ENCODE results near the gene OPCML.

The OPCML gene

DNA sequence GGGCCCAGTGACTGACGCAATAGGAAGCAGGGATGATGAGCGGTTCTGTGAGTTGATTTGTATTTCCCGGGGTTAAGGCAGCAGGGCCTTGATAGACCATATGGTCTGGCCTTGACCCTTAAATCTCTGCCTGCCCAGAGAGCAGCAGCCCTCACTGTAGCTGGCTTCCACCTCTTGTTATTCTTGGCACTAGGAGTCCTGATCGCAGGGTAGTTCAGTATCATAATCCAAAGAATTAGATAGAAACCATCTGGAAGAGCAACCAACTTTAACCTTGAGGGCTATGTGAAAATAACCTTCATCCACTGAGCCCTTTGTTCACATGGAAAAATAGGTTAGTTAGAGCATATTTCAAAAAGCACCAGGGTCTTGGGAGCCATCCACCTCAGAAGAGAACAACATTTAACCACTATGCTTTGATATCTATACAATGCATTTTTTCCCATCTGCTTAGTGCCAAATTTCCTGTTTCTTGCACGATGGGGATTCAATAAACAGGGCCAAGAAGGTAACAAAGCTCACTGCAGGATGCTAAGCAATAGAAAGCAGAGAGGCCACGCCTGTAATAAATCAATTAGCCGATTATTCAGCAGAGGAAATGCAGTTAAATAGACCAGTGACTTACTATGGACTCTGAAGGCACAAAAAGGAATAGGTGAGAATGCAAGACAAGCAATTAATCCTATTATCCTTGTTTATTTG lies 761.3 kb downstream of the OPCML start:
- DNase-seq (ENCODE audit: low spot score): no peak
- no peak overlapping the region for H3K27ac ChIP-seq (replicated peaks; ENCODE audit: low read length)

DNA sequence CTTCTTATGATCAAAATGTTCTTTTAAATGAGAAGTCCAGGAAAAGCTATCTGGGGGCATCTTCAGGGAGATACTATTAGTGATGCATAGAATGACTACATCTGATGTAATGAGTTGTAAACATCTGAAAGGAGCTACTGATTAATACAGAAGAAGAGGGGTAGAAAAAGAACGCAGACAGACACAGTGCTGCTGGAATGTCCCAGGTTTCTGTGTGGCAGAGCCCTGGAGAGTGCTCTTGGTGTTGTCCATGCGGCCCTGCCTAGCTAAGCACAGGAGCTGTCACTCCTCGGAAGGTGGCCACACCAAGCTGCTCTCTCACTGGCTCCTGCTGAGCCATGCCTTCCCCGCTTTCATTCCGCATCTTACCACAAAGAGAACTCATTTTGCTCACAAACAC lies 768.8 kb downstream of the OPCML start:
- Histone ChIP-seq H3K27me3 (ENCODE audit: control insufficient read depth in 3 of 3, insufficient read depth in 3 of 3, low read depth in 1 of 3, low read length in 3 of 3) (no peaks in the 10 kb centered on the region), H2AK5ac (ENCODE audit: low read depth, low read length) (no peak overlapping the region), H4K8ac (ENCODE audit: low read depth, low read length) (no peak overlapping the region), H3K79me1 (ENCODE audit: low read depth, low read length) (no peaks in the 10 kb centered on the region), H2BK120ac (ENCODE audit: low read depth, low read length) (no peak overlapping the region), H3K4ac (ENCODE audit: low read length) (no peak overlapping the region), H3K9me3 (replicated peaks in 1 of 2; ENCODE audit: control insufficient read depth in 2 of 2, insufficient read depth in 1 of 2, low read depth in 1 of 2, low read length in 2 of 2) (no peaks in the 10 kb centered on the region), H3K4me1 (ENCODE audit: control insufficient read depth in 2 of 2, insufficient read depth in 1 of 2, low read depth in 1 of 2, low read length in 2 of 2) (no peaks in the 10 kb centered on the region), H3K18ac (ENCODE audit: low read length) (no peak overlapping the region), H2BK5ac (ENCODE audit: low read length) (no peak overlapping the region), H3K14ac (ENCODE audit: low read length) (no peak overlapping the region), H2BK12ac (ENCODE audit: low read length) (no peak overlapping the region), H3K36me3 (replicated peaks in 1 of 2; ENCODE audit: control insufficient read depth in 2 of 2, insufficient read depth in 2 of 2, low read length in 2 of 2) (no peaks in the 10 kb centered on the region), H4K91ac (ENCODE audit: low read depth, low read length, poor library complexity) (no peak overlapping the region), H3K9ac (ENCODE audit: low read depth, low read length, poor library complexity) (no peak overlapping the region), H3K27ac (replicated peaks; ENCODE audit: low read length) (no peak overlapping the region), H3K23ac (ENCODE audit: low read depth, low read length, poor library complexity) (no peak overlapping the region), H3K4me2 (ENCODE audit: insufficient read depth, low read length, poor library complexity, severe bottlenecking) (no peak overlapping the region), H2BK15ac (ENCODE audit: low read length) (no peak overlapping the region), H2AFZ (ENCODE audit: low read length) (no peak overlapping the region), H3K4me3 (ENCODE audit: low read length in 2 of 2) (no peak overlapping the region)
- no CpG with 5 or more reads among the region's 5 CpGs for WGBS, 2 donors (ENCODE audit: extremely low coverage in 2 of 2, insufficient read length in 2 of 2, insufficient replicate concordance in 1 of 2)
- no peak for DNase-seq (ENCODE audit: low spot score)

More for the DNA sequence above, 761.3 kb downstream of the OPCML start:
- Histone ChIP-seq H3K4me1 (ENCODE audit: control insufficient read depth in 2 of 2, insufficient read depth in 1 of 2, low read depth in 1 of 2, low read length in 2 of 2) (peaks cover 2 to 14% of the 10 kb centered on the region in 2 donors), H2AK5ac (ENCODE audit: low read depth, low read length) (no peak overlapping the region), H2BK5ac (ENCODE audit: low read length) (no peak overlapping the region), H4K8ac (ENCODE audit: low read depth, low read length) (no peak overlapping the region), H3K9ac (ENCODE audit: low read depth, low read length, poor library complexity) (no peak overlapping the region), H2AFZ (ENCODE audit: low read length) (no peak overlapping the region), H3K18ac (ENCODE audit: low read length) (no peak overlapping the region), H3K23ac (ENCODE audit: low read depth, low read length, poor library complexity) (no peak overlapping the region), H3K4me3 (ENCODE audit: low read length in 2 of 2) (no peak overlapping the region), H3K9me3 (replicated peaks in 1 of 2; ENCODE audit: control insufficient read depth in 2 of 2, insufficient read depth in 1 of 2, low read depth in 1 of 2, low read length in 2 of 2) (no peaks in the 10 kb centered on the region), H3K4me2 (ENCODE audit: insufficient read depth, low read length, poor library complexity, severe bottlenecking) (no peak overlapping the region), H3K27me3 (ENCODE audit: control insufficient read depth in 3 of 3, insufficient read depth in 3 of 3, low read depth in 1 of 3, low read length in 3 of 3) (no peaks in the 10 kb centered on the region), H3K79me1 (ENCODE audit: low read depth, low read length) (no peaks in the 10 kb centered on the region), H2BK12ac (ENCODE audit: low read length) (no peak overlapping the region), H2BK15ac (ENCODE audit: low read length) (no peak overlapping the region), H3K4ac (ENCODE audit: low read length) (no peak overlapping the region), H4K91ac (ENCODE audit: low read depth, low read length, poor library complexity) (no peak overlapping the region), H3K14ac (ENCODE audit: low read length) (no peak overlapping the region), H3K36me3 (replicated peaks in 1 of 2; ENCODE audit: control insufficient read depth in 2 of 2, insufficient read depth in 2 of 2, low read length in 2 of 2) (no peaks in the 10 kb centered on the region), H2BK120ac (ENCODE audit: low read depth, low read length) (no peak overlapping the region)
- no CpG with 5 or more reads among the region's 7 CpGs for WGBS, 2 donors (ENCODE audit: extremely low coverage in 2 of 2, insufficient read length in 2 of 2, insufficient replicate concordance in 1 of 2)

DNA sequence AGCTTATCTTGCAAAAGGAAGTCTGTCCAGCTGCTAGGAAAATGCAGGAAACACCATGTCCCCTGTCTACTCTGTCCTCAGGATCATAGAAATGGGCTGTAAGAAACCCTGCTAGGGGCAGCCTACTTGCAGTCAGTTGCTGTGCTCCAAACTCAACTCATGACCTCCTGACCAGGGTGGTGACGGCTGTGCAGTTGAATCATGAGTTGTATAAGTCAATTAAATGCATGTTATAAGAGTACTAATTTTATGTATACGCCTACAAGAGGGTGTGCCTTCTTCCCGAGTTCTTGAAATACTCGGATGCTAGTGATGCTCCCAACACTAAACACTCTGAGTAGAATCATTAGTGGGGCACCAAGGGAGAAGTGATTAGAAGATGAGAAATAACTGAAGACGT lies 776.4 kb downstream of the OPCML start:
- Histone ChIP-seq H3K36me3 (replicated peaks in 1 of 2; ENCODE audit: control insufficient read depth in 2 of 2, insufficient read depth in 2 of 2, low read length in 2 of 2) (no peaks in the 10 kb centered on the region), H3K4me2 (ENCODE audit: insufficient read depth, low read length, poor library complexity, severe bottlenecking) (no peak overlapping the region), H3K4me3 (ENCODE audit: low read length in 2 of 2) (no peak overlapping the region), H2BK5ac (ENCODE audit: low read length) (no peak overlapping the region), H2BK12ac (ENCODE audit: low read length) (no peak overlapping the region), H2AFZ (ENCODE audit: low read length) (no peak overlapping the region), H3K14ac (ENCODE audit: low read length) (no peak overlapping the region), H3K27ac (replicated peaks; ENCODE audit: low read length) (no peak overlapping the region), H3K4me1 (ENCODE audit: control insufficient read depth in 2 of 2, insufficient read depth in 1 of 2, low read depth in 1 of 2, low read length in 2 of 2) (peaks cover 2 to 12% of the 10 kb centered on the region in 2 donors), H3K18ac (ENCODE audit: low read length) (no peak overlapping the region), H3K79me1 (ENCODE audit: low read depth, low read length) (no peaks in the 10 kb centered on the region), H4K8ac (ENCODE audit: low read depth, low read length) (no peak overlapping the region), H3K23ac (ENCODE audit: low read depth, low read length, poor library complexity) (no peak overlapping the region), H3K27me3 (ENCODE audit: control insufficient read depth in 3 of 3, insufficient read depth in 3 of 3, low read depth in 1 of 3, low read length in 3 of 3) (no peaks in the 10 kb centered on the region), H2BK120ac (ENCODE audit: low read depth, low read length) (no peak overlapping the region), H2BK15ac (ENCODE audit: low read length) (no peak overlapping the region), H2AK5ac (ENCODE audit: low read depth, low read length) (no peak overlapping the region), H3K4ac (ENCODE audit: low read length) (no peak overlapping the region), H3K9me3 (replicated peaks in 1 of 2; ENCODE audit: control insufficient read depth in 2 of 2, insufficient read depth in 1 of 2, low read depth in 1 of 2, low read length in 2 of 2) (peaks cover 0 to 4% of the 10 kb centered on the region in 2 donors), H3K9ac (ENCODE audit: low read depth, low read length, poor library complexity) (no peak overlapping the region), H4K91ac (ENCODE audit: low read depth, low read length, poor library complexity) (no peak overlapping the region)
- no CpG with 5 or more reads among the region's 5 CpGs for WGBS, 2 donors (ENCODE audit: extremely low coverage in 2 of 2, insufficient read length in 2 of 2, insufficient replicate concordance in 1 of 2)
- DNase-seq (ENCODE audit: low spot score): no peak

DNA sequence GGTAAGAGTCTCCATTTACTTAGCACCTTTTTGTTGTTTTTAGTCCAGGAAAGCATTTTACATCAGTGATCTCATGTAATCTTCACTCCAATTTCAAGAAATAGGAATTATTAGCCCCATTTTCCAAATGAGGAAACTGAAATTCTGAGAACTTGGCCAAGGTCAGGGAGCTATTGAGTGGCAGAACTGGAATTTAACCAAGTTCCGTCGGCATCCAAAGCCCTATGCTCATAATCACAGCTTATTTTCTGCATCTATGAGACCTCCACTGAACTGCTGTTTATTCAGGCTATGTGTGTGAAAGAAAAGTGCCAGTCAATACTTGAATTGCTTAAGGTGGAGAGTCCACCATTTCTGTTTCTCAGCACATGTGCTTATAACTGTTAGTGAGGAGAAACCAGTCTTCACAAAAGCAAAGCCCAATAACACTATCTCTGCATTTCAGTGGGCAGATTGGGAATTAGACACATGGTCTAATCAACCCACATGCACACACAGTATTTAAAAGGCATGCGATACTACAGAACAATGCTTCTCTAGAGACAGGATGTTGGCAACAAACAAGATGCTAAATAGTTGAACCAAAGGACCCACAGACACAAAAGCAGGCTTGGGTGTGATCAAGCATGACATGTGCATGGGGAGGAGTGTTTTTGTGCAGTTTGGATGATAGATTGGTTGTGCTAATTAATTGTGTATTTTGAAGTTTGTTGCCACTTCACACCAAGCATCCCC lies 780.6 kb downstream of the OPCML start:
- H3K23ac ChIP-seq (ENCODE audit: low read depth, low read length, poor library complexity): no peak overlapping the region
- no peak overlapping the region for H4K8ac ChIP-seq (ENCODE audit: low read depth, low read length)
- H3K27me3 ChIP-seq (ENCODE audit: control insufficient read depth in 3 of 3, insufficient read depth in 3 of 3, low read depth in 1 of 3, low read length in 3 of 3): no peaks in the 10 kb centered on the region
- no peaks in the 10 kb centered on the region for H3K36me3 ChIP-seq (replicated peaks in 1 of 2; ENCODE audit: control insufficient read depth in 2 of 2, insufficient read depth in 2 of 2, low read length in 2 of 2)
- H3K4me2 ChIP-seq (ENCODE audit: insufficient read depth, low read length, poor library complexity, severe bottlenecking): no peak overlapping the region
- H4K91ac ChIP-seq (ENCODE audit: low read depth, low read length, poor library complexity): no peak overlapping the region
- H3K27ac ChIP-seq (replicated peaks; ENCODE audit: low read length): no peak overlapping the region
- H3K9ac ChIP-seq (ENCODE audit: low read depth, low read length, poor library complexity): no peak overlapping the region
- peaks cover 0 to 4% of the 10 kb centered on the region in 2 donors for H3K9me3 ChIP-seq (replicated peaks in 1 of 2; ENCODE audit: control insufficient read depth in 2 of 2, insufficient read depth in 1 of 2, low read depth in 1 of 2, low read length in 2 of 2)
- H3K18ac ChIP-seq (ENCODE audit: low read length): no peak overlapping the region
- H3K14ac ChIP-seq (ENCODE audit: low read length): no peak overlapping the region
- H2BK15ac ChIP-seq (ENCODE audit: low read length): no peak overlapping the region
- no peak overlapping the region for H2BK5ac ChIP-seq (ENCODE audit: low read length)
- no peak overlapping the region for H2BK120ac ChIP-seq (ENCODE audit: low read depth, low read length)
- H3K4me1 ChIP-seq (ENCODE audit: control insufficient read depth in 2 of 2, insufficient read depth in 1 of 2, low read depth in 1 of 2, low read length in 2 of 2): peaks cover 2 to 12% of the 10 kb centered on the region in 2 donors
- no peaks in the 10 kb centered on the region for H3K79me1 ChIP-seq (ENCODE audit: low read depth, low read length)
- H2BK12ac ChIP-seq (ENCODE audit: low read length): no peak overlapping the region
- no peak for DNase-seq (ENCODE audit: low spot score)
- H3K4ac ChIP-seq (ENCODE audit: low read length): no peak overlapping the region
- H3K4me3 ChIP-seq (ENCODE audit: low read length in 2 of 2): no peak overlapping the region
- WGBS, 2 donors (ENCODE audit: extremely low coverage in 2 of 2, insufficient read length in 2 of 2, insufficient replicate concordance in 1 of 2): no CpG with 5 or more reads among the region's 3 CpGs
- no peak overlapping the region for H2AK5ac ChIP-seq (ENCODE audit: low read depth, low read length)
- H2AFZ ChIP-seq (ENCODE audit: low read length): peak overlapping the region; percentile 60
